ENCODE data around the gene FADS1. TPM values are rescaled to one million over a fixed set of nuclear protein-coding genes. Genes with fewer than 3 reads are reported as not detected.

The FADS1 gene
- total RNA-seq, 1 donor from 2014 or later, result 248 TPM

- peaks cover 50% of the 10 kb centered on the region for H3K27me3 Mint-ChIP-seq (ENCODE audit: low read depth)
- H3K36me3 Mint-ChIP-seq (ENCODE audit: low read depth), result no peaks in the 10 kb centered on the region
- DNase-seq (ENCODE audit: low read depth, low spot score), result no peak
- TF ChIP-seq CTCF (conservative IDR thresholded peaks at IDR 0.05), result no peak
- H3K9me3 Mint-ChIP-seq, result no peaks in the 10 kb centered on the region
- H3K4me1 Mint-ChIP-seq, result peaks cover 10% of the 10 kb centered on the region
- no peak overlapping the region for H3K4me3 Mint-ChIP-seq
- H3K27ac Mint-ChIP-seq (ENCODE audit: unreplicated experiment), result peak overlapping the region; percentile 57
Measured at GRCh38 chr11:61756452-61757212, 60.2 kb downstream of the FADS1 start.

GRCh38 chr11:61756147-61756451 is 60.7 kb downstream of the FADS1 start:
- TF ChIP-seq CTCF (conservative IDR thresholded peaks at IDR 0.05), result no peak

DNA sequence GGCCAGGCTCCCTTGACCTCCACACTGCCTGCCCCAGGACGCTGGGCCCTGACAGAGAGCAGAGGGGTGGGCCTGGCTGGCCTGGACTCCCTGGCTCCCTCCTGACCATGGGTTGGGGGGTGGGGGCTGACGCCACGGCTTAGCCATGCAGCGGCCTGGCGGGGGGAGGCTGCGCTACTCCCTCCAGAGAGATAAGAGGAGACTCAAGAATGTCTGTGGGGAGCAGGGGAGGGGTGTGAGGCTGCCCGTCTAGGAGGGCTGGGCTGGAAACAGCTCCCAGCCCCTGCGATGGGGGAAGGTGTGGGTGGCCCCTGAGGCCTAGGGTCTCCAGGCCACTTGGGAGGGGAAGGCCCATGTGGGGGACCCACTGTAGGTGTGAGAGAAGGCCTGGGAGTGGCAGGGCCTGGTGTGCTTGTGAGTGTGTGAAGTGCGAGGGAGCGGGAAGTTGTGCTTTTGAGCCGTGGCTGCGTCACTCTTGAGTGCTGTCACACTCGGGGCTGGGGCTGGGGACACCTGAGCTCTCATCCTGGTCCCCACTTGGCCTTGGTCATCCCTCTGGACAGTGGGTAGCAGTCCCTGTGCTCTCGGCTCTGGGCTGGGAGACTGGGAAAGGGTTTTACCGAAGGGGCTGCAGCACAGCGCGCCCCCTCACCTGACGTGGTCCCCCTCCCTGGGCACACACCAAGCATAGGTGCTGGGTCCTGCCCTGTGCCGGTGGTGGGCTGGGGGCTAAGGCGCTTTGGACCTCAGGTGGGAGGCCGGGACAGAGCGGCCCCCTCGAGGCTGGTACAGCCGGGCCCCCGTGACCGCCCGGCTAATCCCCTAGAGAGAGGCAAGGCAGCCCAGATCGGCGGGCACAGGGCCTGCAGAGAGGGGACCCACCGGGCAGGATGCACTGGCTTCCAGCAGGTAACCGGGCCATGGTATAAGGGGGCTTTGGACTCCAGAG is 62.0 kb downstream of the FADS1 start:
- H3K9me3 Mint-ChIP-seq, result no peaks in the 10 kb centered on the region
- no peak for TF ChIP-seq CTCF (conservative IDR thresholded peaks at IDR 0.05)
- no peak overlapping the region for H3K27ac Mint-ChIP-seq (ENCODE audit: unreplicated experiment)
- DNase-seq (ENCODE audit: low read depth, low spot score), result no peak
- peaks cover 14% of the 10 kb centered on the region for H3K4me1 Mint-ChIP-seq
- no peak overlapping the region for H3K4me3 Mint-ChIP-seq
- no peaks in the 10 kb centered on the region for H3K36me3 Mint-ChIP-seq (ENCODE audit: low read depth)
- H3K27me3 Mint-ChIP-seq (ENCODE audit: low read depth), result peaks cover 62% of the 10 kb centered on the region

More at GRCh38 chr11:61756147-61756451, 60.7 kb downstream of the FADS1 start:
- H3K27me3 Mint-ChIP-seq (ENCODE audit: low read depth), result peaks cover 53% of the 10 kb centered on the region
- no peak overlapping the region for H3K27ac Mint-ChIP-seq (ENCODE audit: unreplicated experiment)
- DNase-seq (ENCODE audit: low read depth, low spot score), result no peak
- peaks cover 11% of the 10 kb centered on the region for H3K4me1 Mint-ChIP-seq
- H3K4me3 Mint-ChIP-seq, result no peak overlapping the region
- H3K9me3 Mint-ChIP-seq, result no peaks in the 10 kb centered on the region
- no peaks in the 10 kb centered on the region for H3K36me3 Mint-ChIP-seq (ENCODE audit: low read depth)

GRCh38 chr11:61753672-61754071 is 63.1 kb downstream of the FADS1 start:
- Mint-ChIP-seq H3K27me3 (ENCODE audit: low read depth) (peaks cover 60% of the 10 kb centered on the region), H3K4me3 (peak overlapping the region; percentile 78), H3K27ac (ENCODE audit: unreplicated experiment) (no peak overlapping the region), H3K4me1 (peaks cover 26% of the 10 kb centered on the region), H3K36me3 (ENCODE audit: low read depth) (no peaks in the 10 kb centered on the region), H3K9me3 (no peaks in the 10 kb centered on the region)
- TF ChIP-seq CTCF (conservative IDR thresholded peaks at IDR 0.05), result no peak
- DNase-seq (ENCODE audit: low read depth, low spot score), result no peak

DNA sequence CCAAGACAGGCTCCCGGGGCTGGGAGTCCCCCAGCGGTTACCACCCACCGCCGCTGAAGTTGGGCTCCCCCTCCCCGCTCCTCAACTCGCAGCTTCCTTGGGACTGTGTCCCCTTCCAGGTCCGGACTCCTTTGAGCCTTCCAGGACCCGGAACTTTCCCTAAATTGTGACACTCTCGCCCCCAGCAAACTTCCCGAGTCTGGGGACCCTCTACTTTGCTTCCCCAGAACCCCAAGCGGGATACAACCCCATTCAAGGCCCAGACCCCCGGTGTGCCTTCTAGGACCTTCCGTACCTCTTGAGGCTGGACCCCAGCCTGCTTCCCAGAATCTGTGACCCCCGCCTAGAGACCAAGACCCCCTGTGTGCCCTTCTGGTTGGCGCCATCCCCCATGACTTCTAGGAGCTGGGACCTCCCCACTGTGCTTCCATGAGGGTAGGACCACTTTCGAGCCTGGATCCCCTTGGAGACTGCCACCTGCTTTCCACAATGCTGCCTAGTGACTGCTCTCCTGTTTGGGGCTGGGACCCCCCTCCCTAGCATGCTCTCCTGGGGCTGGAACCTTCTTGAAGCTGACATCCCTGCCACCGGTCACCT is 63.8 kb downstream of the FADS1 start:
- Mint-ChIP-seq H3K36me3 (ENCODE audit: low read depth) (no peaks in the 10 kb centered on the region), H3K27me3 (ENCODE audit: low read depth) (peaks cover 59% of the 10 kb centered on the region), H3K4me3 (peak overlapping the region; percentile 78), H3K9me3 (no peaks in the 10 kb centered on the region), H3K27ac (ENCODE audit: unreplicated experiment) (no peak overlapping the region), H3K4me1 (peaks cover 27% of the 10 kb centered on the region)
- no peak for TF ChIP-seq CTCF (conservative IDR thresholded peaks at IDR 0.05)
- DNase-seq (ENCODE audit: low read depth, low spot score), result no peak

Data from neural crest cell (in vitro differentiated cells).